Gastrocnemius medialis (tissue), 4 donors: ENCODE results near the gene TMUB1.

Experiments
- CTCF ChIP-seq, 5 experiments: fragments of 450-650 bp in 3 of 5; fragments of 200-600 bp in 2 of 5; sonication (generic) in 2 of 5; IDR thresholded peaks in 4 of 5; conservative IDR thresholded peaks in 1 of 5; 1 replicate in 4 of 5; 2 replicates in 1 of 5; pipeline ENCODE4 v1.5.1; 2016 to 2019; ENCODE audit warnings: antibody characterized with exemption in 5 of 5, mild to moderate bottlenecking in 3 of 5, moderate library complexity in 3 of 5
- POLR2A ChIP-seq, 2 donors: fragments of 450-650 bp; IDR thresholded peaks; one replicate each; pipeline ENCODE4 v1.6.1; 2017; ENCODE audit warnings: antibody characterized with exemption in 2 of 2, mild to moderate bottlenecking in 2 of 2, moderate library complexity in 2 of 2

GRCh38 chr7:151064454-151064853 lies 18.8 kb downstream of the TMUB1 start:
- TF ChIP-seq POLR2A (IDR thresholded peaks at IDR 0.05) (no peak), CTCF (IDR thresholded peaks at IDR 0.05 in 4 of 5, conservative IDR thresholded peaks at IDR 0.05 in 1 of 5) (no peak)
